ENCODE data around the gene VPREB1.
A peak's percentile ranks its signal among the peaks of the same experiment; 100 is the strongest.

GRCh38 chr22:22196018-22196533, 48.5 kb upstream of the VPREB1 start:
- TF ChIP-seq SPI1 (IDR thresholded peaks at IDR 0.05; ENCODE audit: borderline replicate concordance, low read depth) = peak; percentile 61
- TF ChIP-seq CTCF (IDR thresholded peaks at IDR 0.05; ENCODE audit: insufficient read depth, low read length) = no peak
- TF ChIP-seq REST (IDR thresholded peaks at IDR 0.05; ENCODE audit: insufficient replicate concordance, low read depth) = no peak
- no peak for TF ChIP-seq POLR2AphosphoS5 (IDR thresholded peaks at IDR 0.05; ENCODE audit: low read depth)
- no peak for TF ChIP-seq GABPA (IDR thresholded peaks at IDR 0.05; ENCODE audit: low read depth)

Measured in HL-60 (cell line).